Hepatocyte (in vitro differentiated cells): Measurements from ENCODE around the gene EEF1AKMT4. TPM values are rescaled to one million over a fixed set of nuclear protein-coding genes. Genes with fewer than 3 reads are reported as not detected.

Source experiments
- DNase-seq: peaks from one replicate; pipeline ENCODE4 v3.0.0-alpha.2; 2016; ENCODE audit warnings: low spot score
- H2AFZ ChIP-seq: fragments of 200-600 bp; sonication (generic); 2 replicates; pipeline ENCODE4 v1.6.0; 2016; ENCODE audit warnings: antibody characterized with exemption, mild to moderate bottlenecking
- H3K27ac ChIP-seq: fragments of 200-600 bp; sonication (generic); 2 replicates; pipeline ENCODE4 v1.5.1; 2016; ENCODE audit warnings: mild to moderate bottlenecking
- H3K27me3 ChIP-seq: fragments of 200-600 bp; sonication (generic); 2 replicates; pipeline ENCODE4 v1.6.1; 2016
- H3K36me3 ChIP-seq: fragments of 200-600 bp; sonication (generic); replicated peaks from 2 replicates; pipeline ENCODE4 v1.5.1; 2016; ENCODE audit warnings: low read depth; ENCODE audit not compliant: insufficient read depth
- H3K4me1 ChIP-seq: fragments of 200-600 bp; sonication (generic); 2 replicates; pipeline ENCODE4 v1.5.1; 2016; ENCODE audit warnings: mild to moderate bottlenecking, moderate library complexity; ENCODE audit not compliant: insufficient read depth
- H3K4me2 ChIP-seq: fragments of 200-600 bp; sonication (generic); 2 replicates; pipeline ENCODE4 v1.6.0; 2016
- H3K4me3 ChIP-seq: fragments of 200-600 bp; sonication (generic); 2 replicates; pipeline ENCODE4 v1.5.1; 2016; ENCODE audit warnings: mild to moderate bottlenecking
- H3K79me2 ChIP-seq: fragments of 200-600 bp; sonication (generic); 2 replicates; pipeline ENCODE4 v1.6.0; 2017; ENCODE audit warnings: mild to moderate bottlenecking
- H3K9me2 ChIP-seq: fragments of 200-600 bp; sonication (generic); replicated peaks from 2 replicates; pipeline ENCODE4 v1.6.0; 2017; ENCODE audit warnings: mild to moderate bottlenecking; ENCODE audit not compliant: insufficient read depth
- H3K9me3 ChIP-seq: fragments of 200-600 bp; sonication (generic); 2 replicates; pipeline ENCODE4 v1.5.1; 2016; ENCODE audit warnings: low read depth, mild to moderate bottlenecking
- H4K20me1 ChIP-seq: fragments of 200-600 bp; sonication (generic); 2 replicates; pipeline ENCODE4 v1.6.0; 2016; ENCODE audit warnings: mild to moderate bottlenecking; ENCODE audit not compliant: insufficient read depth, poor library complexity, severe bottlenecking
- CTCF ChIP-seq: fragments of 200-600 bp; sonication (generic); IDR thresholded peaks from 2 replicates; pipeline ENCODE4 v1.5.1; 2016; ENCODE audit warnings: antibody characterized with exemption, mild to moderate bottlenecking; ENCODE audit not compliant: poor library complexity
- EZH2 ChIP-seq: fragments of 200-600 bp; sonication (generic); IDR thresholded peaks from 2 replicates; pipeline ENCODE4 v1.6.1; 2016; ENCODE audit warnings: antibody characterized with exemption, mild to moderate bottlenecking, borderline replicate concordance
- EZH2phosphoT487 ChIP-seq: fragments of 200-600 bp; sonication (generic); IDR thresholded peaks from one replicate; pipeline ENCODE4 v1.6.1; 2018; ENCODE audit warnings: antibody characterized with exemption, mild to moderate bottlenecking, low read depth, moderate library complexity; ENCODE audit not compliant: unreplicated experiment, severe bottlenecking
- WGBS: methylation state at CpG from one replicate; pipeline ENCODE4 v1.1.6; 2016; ENCODE audit warnings: low lambda C conversion rate; ENCODE audit errors: missing lambda C conversion rate; 5-methylcytosine and 5-hydroxymethylcytosine counted together
- polyA plus RNA-seq: library from polyadenylated mRNA; unstranded; fragments of >200 nt; fragmentation: Nextera tagmentation; extraction: Ambion mirVana; gene quantifications from 2 replicates; pipeline ENCODE4 v1.2.1, GENCODE V29; 2016
- total RNA-seq: library from RNA; depleted of rRNA; stranded (reverse); fragments of >200 nt; gene quantifications from 2 replicates; pipeline ENCODE4 v1.2.3, GENCODE V29; 2014

The EEF1AKMT4 gene
- total and polyA plus RNA-seq, 2 experiments from 2014 or later = 9.8 to 13.5 TPM

DNA sequence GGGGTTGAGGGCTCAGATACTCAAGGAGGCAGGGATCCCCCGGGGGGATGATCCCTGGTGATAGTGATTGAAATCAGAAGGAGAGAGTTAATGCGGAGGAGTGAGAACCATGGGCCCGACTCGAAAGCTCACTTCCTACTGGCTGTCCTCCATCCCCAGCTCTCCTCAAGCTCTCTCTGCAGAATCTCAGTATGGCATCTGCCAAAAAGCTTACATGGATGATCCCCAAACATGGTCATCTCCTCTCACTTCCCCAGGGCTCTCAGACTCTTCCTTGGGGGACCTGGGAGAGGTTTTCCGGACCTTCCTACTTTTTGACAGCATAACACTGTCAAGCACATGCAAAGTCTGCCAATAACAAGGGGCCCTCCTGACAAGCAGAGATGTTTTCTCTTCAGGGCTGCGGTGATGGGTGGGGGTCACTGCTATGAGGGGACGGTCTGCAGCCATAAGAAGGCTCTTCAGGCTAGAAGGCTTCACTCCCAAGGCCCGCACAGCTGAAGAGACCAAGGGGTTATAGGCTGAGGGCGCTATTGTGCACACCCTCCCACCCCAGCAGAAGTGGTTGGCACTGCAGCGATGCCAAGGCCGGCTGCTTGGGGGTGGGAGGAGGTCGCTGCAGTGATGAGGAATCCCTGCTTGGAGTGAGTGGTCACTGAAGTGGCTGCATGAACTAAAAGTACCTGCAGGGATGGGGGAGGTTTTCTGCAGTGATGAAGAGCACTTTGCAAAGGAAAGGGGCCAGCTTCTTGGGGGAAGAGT, 20.9 kb upstream of the EEF1AKMT4 start:
- WGBS = 53% methylated on average over 11 of the region's 12 CpGs

GRCh38 chr3:184229394-184230080, 19.9 kb upstream of the EEF1AKMT4 start, which contains the start of gene VWA5B2:
Gene VWA5B2 (plus strand): TSS chr3:184229585. CDS start chr3:184230529, 944 bp downstream.
- H3K79me2 ChIP-seq = no peaks in the 10 kb centered on the region
- no peaks in the 10 kb centered on the region for H3K9me2 ChIP-seq
- no peak within 1 kb of the TSS for H3K27ac ChIP-seq
- peak; percentile 54 for TF ChIP-seq EZH2
- peak; percentile 3 for TF ChIP-seq CTCF
- TF ChIP-seq EZH2phosphoT487 = no peak
- H3K27me3 ChIP-seq = peaks cover 62% of the 10 kb centered on the region
- H3K36me3 ChIP-seq = no peaks in the 10 kb centered on the region
- H3K9me3 ChIP-seq = no peaks in the 10 kb centered on the region
- H3K4me2 ChIP-seq = peak within 1 kb of the TSS; percentile 99
- H2AFZ ChIP-seq = peak within 1 kb of the TSS; percentile 66
- no peaks in the 10 kb centered on the region for H4K20me1 ChIP-seq
- peaks cover 12% of the 10 kb centered on the region for H3K4me1 ChIP-seq
- H3K4me3 ChIP-seq = peak within 1 kb of the TSS; percentile 61
- peak; percentile 89 for DNase-seq
- 4% methylated on average over 41 of the region's 66 CpGs for WGBS

More for the DNA sequence above, 20.9 kb upstream of the EEF1AKMT4 start:
- no peaks in the 10 kb centered on the region for H3K9me3 ChIP-seq
- peak overlapping the region; percentile 99 for H3K4me2 ChIP-seq
- H3K4me1 ChIP-seq = peaks cover 12% of the 10 kb centered on the region
- H3K9me2 ChIP-seq = no peaks in the 10 kb centered on the region
- TF ChIP-seq EZH2 (no peak), EZH2phosphoT487 (no peak), CTCF (no peak)
- H2AFZ ChIP-seq = no peak overlapping the region
- no peak overlapping the region for H3K27ac ChIP-seq
- no peak overlapping the region for H3K4me3 ChIP-seq
- peaks cover 62% of the 10 kb centered on the region for H3K27me3 ChIP-seq
- H3K79me2 ChIP-seq = no peaks in the 10 kb centered on the region
- no peak for DNase-seq
- H3K36me3 ChIP-seq = no peaks in the 10 kb centered on the region
- H4K20me1 ChIP-seq = no peaks in the 10 kb centered on the region

DNA sequence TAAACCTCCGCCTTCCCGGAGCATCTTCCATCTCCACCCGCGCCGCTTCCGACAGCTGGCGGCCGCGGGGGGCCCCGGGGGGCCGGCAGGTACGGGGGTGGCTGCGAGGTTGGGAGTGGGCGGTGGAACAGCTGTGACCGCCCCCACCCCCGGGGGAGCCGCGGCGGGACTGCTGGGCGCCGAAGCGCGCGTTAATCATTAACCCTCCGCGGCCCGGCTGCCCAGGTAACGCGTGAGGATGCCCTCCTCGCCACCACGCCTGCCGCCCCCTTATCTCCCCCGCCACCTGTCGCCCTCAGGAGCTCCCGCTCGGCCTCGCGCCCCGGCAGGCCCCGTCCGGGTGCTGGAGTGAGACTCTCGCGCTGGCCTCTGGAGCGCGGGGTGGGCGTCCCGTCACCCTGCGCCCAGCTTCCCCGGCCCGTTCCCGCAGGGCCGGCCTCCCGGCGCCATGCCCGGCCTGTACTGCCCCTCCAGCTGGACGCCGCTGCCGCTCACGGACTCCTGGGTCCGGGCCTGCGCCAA, 19.3 kb upstream of the EEF1AKMT4 start:
- no peaks in the 10 kb centered on the region for H4K20me1 ChIP-seq
- peak overlapping the region; percentile 61 for H3K4me3 ChIP-seq
- H2AFZ ChIP-seq = peak overlapping the region; percentile 66
- WGBS = 3% methylated on average over 17 of the region's 61 CpGs
- H3K36me3 ChIP-seq = no peaks in the 10 kb centered on the region
- no peaks in the 10 kb centered on the region for H3K79me2 ChIP-seq
- peak; percentile 24 for TF ChIP-seq EZH2
- no peak for TF ChIP-seq CTCF
- peak; percentile 60 for DNase-seq
- no peaks in the 10 kb centered on the region for H3K9me3 ChIP-seq
- H3K4me2 ChIP-seq = peak overlapping the region; percentile 99
- no peak overlapping the region for H3K27ac ChIP-seq
- H3K4me1 ChIP-seq = peaks cover 12% of the 10 kb centered on the region
- H3K9me2 ChIP-seq = no peaks in the 10 kb centered on the region
- H3K27me3 ChIP-seq = peaks cover 62% of the 10 kb centered on the region
